GM12878 (cell line): ENCODE measurements around the gene TMEM217. TPM values are rescaled to one million over a fixed set of nuclear protein-coding genes. Genes with fewer than 3 reads are reported as not detected.

Experiments
- ATAC-seq: fragments of 200-7000 bp; cut with Tn5 transposase; 3 replicates; pipeline ENCODE4 v1.9.1; 2020; ENCODE audit warnings: mild to moderate bottlenecking, moderate library complexity
- BruUV-seq: library from RNA; stranded (reverse); fragments of 400-500 nt; replicated peaks from 2 replicates; lab custom pipeline; 2021; lab: Mats Ljungman, UMichigan
- CTCF ChIA-PET: fragments of 300-600 bp; sonication (Branson Sonifier 250); formaldehyde crosslinking; extraction: SDS; loops from one replicate; lab custom pipeline; 2021; ENCODE audit warnings: inconsistent platforms; lab: Yijun Ruan, JAX
- POLR2A ChIA-PET: fragments of 350-600 bp; formaldehyde crosslinking; extraction: SDS; loops from one replicate; lab custom pipeline; 2021; ENCODE audit warnings: inconsistent platforms; lab: Charles Lee
- RAD21 ChIA-PET: fragments of 300-600 bp; sonication (Branson Sonifier 250); formaldehyde crosslinking; loops from one replicate; lab custom pipeline; 2023; ENCODE audit warnings: antibody characterized with exemption; ENCODE audit not compliant: unreplicated experiment; lab: Charles Lee
- SMC1A ChIA-PET: fragments of 300-600 bp; sonication (Branson Sonifier 250); formaldehyde crosslinking; loops from one replicate; lab custom pipeline; 2023; ENCODE audit not compliant: unreplicated experiment, uncharacterized antibody; lab: Charles Lee
- DNase-seq: peaks from one replicate; pipeline ENCODE4 v3.0.0-alpha.2; 2011; ENCODE audit warnings: low read depth, low spot score
- FAIRE-seq: peaks from 3 replicates; lab custom pipeline; 2011; peaks lifted over from hg19 to GRCh38; lab: Jason Lieb, UNC
- H2AFZ ChIP-seq: 2 replicates; pipeline ENCODE4 v1.6.0; 2011; ENCODE audit warnings: low read depth, low read length, control low read depth; ENCODE audit not compliant: control insufficient read depth
- H3K27ac ChIP-seq: 2 replicates; pipeline ENCODE4 v1.5.1; 2011; ENCODE audit warnings: control low read depth; ENCODE audit not compliant: control insufficient read depth, insufficient read depth
- H3K27me3 ChIP-seq, 2 experiments: replicated peaks in 1 of 2; 2 replicates each; pipeline versions ENCODE4 v1.6.0 to v1.6.1; 2011; ENCODE audit warnings: low read length in 1 of 2; ENCODE audit not compliant: control insufficient read depth in 2 of 2, insufficient read depth in 2 of 2
- H3K36me3 ChIP-seq, 2 experiments: 2 replicates each; pipeline ENCODE4 v1.5.1; 2011; ENCODE audit warnings: low read length in 1 of 2; ENCODE audit not compliant: control insufficient read depth in 2 of 2, insufficient read depth in 2 of 2
- H3K4me1 ChIP-seq: 2 replicates; pipeline ENCODE4 v1.6.1; 2011; ENCODE audit warnings: mild to moderate bottlenecking, low read length, moderate library complexity, mixed read lengths; ENCODE audit not compliant: control insufficient read depth, insufficient read depth
- H3K4me2 ChIP-seq: 2 replicates; pipeline ENCODE4 v1.6.0; 2011; ENCODE audit warnings: control low read depth; ENCODE audit not compliant: control insufficient read depth, insufficient read depth
- H3K4me3 ChIP-seq: fragments of 200-600 bp; sonication (generic); 2 replicates; pipeline ENCODE4 v1.5.1; 2016
- H3K79me2 ChIP-seq: 2 replicates; pipeline ENCODE4 v1.6.0; 2011; ENCODE audit warnings: low read length; ENCODE audit not compliant: control insufficient read depth, insufficient read depth
- H3K9ac ChIP-seq: 2 replicates; pipeline ENCODE4 v1.8.0; 2011; ENCODE audit warnings: low read length, control low read depth, mixed read lengths; ENCODE audit not compliant: control insufficient read depth, insufficient read depth
- H3K9me3 ChIP-seq: replicated peaks from 3 replicates; pipeline ENCODE4 v1.5.1; 2011; ENCODE audit warnings: mild to moderate bottlenecking, low read length; ENCODE audit not compliant: control insufficient read depth, insufficient read depth
- H4K20me1 ChIP-seq: 2 replicates; pipeline ENCODE4 v1.6.0; 2011; ENCODE audit not compliant: control insufficient read depth, insufficient read depth
- BRCA1 ChIP-seq: IDR thresholded peaks from 2 replicates; pipeline ENCODE4 v1.6.1; 2011; ENCODE audit warnings: low read depth, low read length, improper control_type of control experiment
- HDAC2 ChIP-seq: fragments of 200-600 bp; sonication (generic); IDR thresholded peaks from 2 replicates; pipeline ENCODE4 v1.6.1; 2017
- IKZF1 ChIP-seq: fragments of 450-650 bp; conservative IDR thresholded peaks from 2 replicates; pipeline ENCODE4 v1.6.1; 2017; ENCODE audit warnings: antibody characterized with exemption, mild to moderate bottlenecking
- SMC3 ChIP-seq: IDR thresholded peaks from 2 replicates; pipeline ENCODE4 v1.6.1; 2011; ENCODE audit warnings: low read length, improper control_type of control experiment, borderline replicate concordance
- WGBS: methylation state at CpG from one replicate; pipeline ENCODE4 v1.1.6; 2016; ENCODE audit warnings: low lambda C conversion rate; ENCODE audit not compliant: insufficient replicate concordance, insufficient coverage; ENCODE audit errors: missing lambda C conversion rate; 5-methylcytosine and 5-hydroxymethylcytosine counted together
- in situ Hi-C: fragments of 300-500 bp; cut with MboI; formaldehyde crosslinking; loops from 9 replicates; pipeline ENCODE4 v1.14.3; 2018; ENCODE audit warnings: mixed read lengths
- intact Hi-C: fragments of 100-400 bp; cut with micrococcal nuclease; formaldehyde crosslinking; loops from one replicate; pipeline ENCODE4 v1.14.2; 2022; ENCODE audit not compliant: unreplicated experiment
- polyA plus RNA-seq, 11 experiments: library from polyadenylated mRNA; depleted of rRNA in 4 of 11; unstranded in 6 of 11; stranded (reverse) in 5 of 11; fragments of >200 nt; fragmentation: Nextera tagmentation in 4 of 11; fragmentation: Illumina TruSeq in 1 of 11; extraction: Ambion mirVana in 4 of 11; extraction: Trizol in 1 of 11; gene quantifications; 1 replicate in 1 of 11; 2 replicates in 10 of 11; pipeline versions ENCODE4 v1.2.1 to v1.2.3, GENCODE V29; 2011 to 2016; ENCODE audit warnings: inconsistent platforms in 2 of 11, missing spikeins in 2 of 11, low read depth in 1 of 11
- total RNA-seq, 4 experiments: library from RNA; depleted of rRNA in 3 of 4; stranded (reverse); fragments of >200 nt in 3 of 4; fragmentation: Illumina TruSeq in 1 of 4; extraction: Trizol in 1 of 4; gene quantifications; 2 replicates each; pipeline versions ENCODE4 v1.2.1 to v1.2.3, GENCODE V29; 2013 to 2021
- TF ChIP-seq, protein P1 (sequence below): IDR thresholded peaks from 2 replicates; pipeline ENCODE4 v1.6.1; 2011; ENCODE audit warnings: borderline replicate concordance, low read depth, mild to moderate bottlenecking, moderate library complexity, low read length; ENCODE audit not compliant: insufficient read depth, poor library complexity, severe bottlenecking

Gene TMEM217
- total and polyA plus RNA-seq, 10 of the 15 experiments (the other 5 are each of a cell fraction or from before 2014, with no cell fraction given), result 1.3 to 4.5 (median 2.3) TPM

DNA sequence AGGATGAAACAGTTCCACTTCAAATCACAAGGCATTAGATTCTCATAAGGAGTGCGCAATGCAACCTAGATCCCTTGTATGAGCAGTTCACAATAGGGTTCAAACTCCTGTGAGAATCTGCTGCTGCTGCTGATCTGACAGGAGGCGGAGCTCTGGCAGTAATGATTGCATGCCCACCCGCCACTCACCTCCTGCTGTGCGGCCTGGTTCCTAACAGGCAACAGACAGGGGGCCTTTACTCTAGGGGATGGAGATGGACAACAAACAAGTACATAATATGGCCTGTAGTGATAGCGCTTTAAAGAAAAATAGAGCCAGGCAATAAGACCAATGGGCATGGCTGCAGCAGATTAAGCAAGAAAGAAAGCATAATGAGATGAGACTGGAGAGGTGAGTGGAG lies 3.1 kb downstream of the TMEM217 start:
- H3K27ac ChIP-seq, result no peak overlapping the region
- TF ChIP-seq HDAC2 (no peak), BRCA1 (no peak)
- TF ChIP-seq, all 136 proteins: peak for 0
- ChIA-PET RAD21 (no interaction called here), POLR2A (no interaction called here), CTCF (interaction anchor here (2.4 kb wide), 1 partner anchor 12 kb away, joined by 6 read pairs; no protein-coding TSS in a partner anchor), SMC1A (interaction anchor here (0.6 to 1.3 kb wide), 2 partner anchors 8 to 248 kb away, joined by 3 to 4 read pairs; no protein-coding TSS in a partner anchor)
- H3K4me1 ChIP-seq, result 0 out of 2 replicates have a peak, but pooled peaks cover 3% of the 10 kb centered on the region
- H4K20me1 ChIP-seq, result no peaks in the 10 kb centered on the region; the same call in 1 of the 2 replicates
- no peak overlapping the region for H3K4me3 ChIP-seq
- no peaks in the 10 kb centered on the region for H3K9me3 ChIP-seq
- in situ Hi-C loops, result no loop called here
- intact Hi-C loops, result no loop called here
- FAIRE-seq, result no peak
- H3K36me3 ChIP-seq, result no peaks in the 10 kb centered on the region
- BruUV-seq, result no TSS peak
- ATAC-seq, result no peak
- 50% methylated on average over 5 of the region's 5 CpGs for WGBS
- H2AFZ ChIP-seq, result no peak overlapping the region
- H3K4me2 ChIP-seq, result no peak overlapping the region
- no peak for DNase-seq
- no peaks in the 10 kb centered on the region for H3K27me3 ChIP-seq
- H3K79me2 ChIP-seq, result peaks cover 21% of the 10 kb centered on the region
- no peak overlapping the region for H3K9ac ChIP-seq

DNA sequence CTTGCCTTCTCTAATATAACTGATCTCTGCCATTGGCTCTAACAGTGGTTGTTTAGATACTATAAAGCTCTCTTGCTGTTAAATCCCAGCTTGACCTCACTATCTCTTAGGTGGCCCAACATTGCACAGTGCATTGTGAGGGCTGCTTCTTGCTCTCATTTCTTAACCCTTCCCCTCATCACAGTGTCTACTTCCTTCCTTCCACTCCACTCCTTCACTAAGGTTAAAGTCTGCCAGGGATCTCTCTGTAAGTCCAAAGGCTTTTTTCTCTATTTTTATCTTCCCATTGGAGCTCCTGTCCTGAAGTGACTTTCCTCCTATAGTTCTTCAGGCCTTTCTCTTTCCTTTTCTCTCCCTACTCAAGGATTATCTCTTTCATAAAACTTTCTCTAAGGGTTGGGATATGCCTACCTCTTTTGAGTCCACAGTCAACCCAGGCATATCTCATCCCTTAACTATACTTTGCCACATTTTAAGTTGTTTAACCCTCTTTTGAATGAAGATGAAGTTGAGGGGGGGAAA lies 4.4 kb downstream of the TMEM217 start:
- RAD21 ChIA-PET, result no interaction called here
- no peak overlapping the region for H3K27ac ChIP-seq
- TF ChIP-seq SMC3, result no peak
- TF ChIP-seq, protein P1, sequence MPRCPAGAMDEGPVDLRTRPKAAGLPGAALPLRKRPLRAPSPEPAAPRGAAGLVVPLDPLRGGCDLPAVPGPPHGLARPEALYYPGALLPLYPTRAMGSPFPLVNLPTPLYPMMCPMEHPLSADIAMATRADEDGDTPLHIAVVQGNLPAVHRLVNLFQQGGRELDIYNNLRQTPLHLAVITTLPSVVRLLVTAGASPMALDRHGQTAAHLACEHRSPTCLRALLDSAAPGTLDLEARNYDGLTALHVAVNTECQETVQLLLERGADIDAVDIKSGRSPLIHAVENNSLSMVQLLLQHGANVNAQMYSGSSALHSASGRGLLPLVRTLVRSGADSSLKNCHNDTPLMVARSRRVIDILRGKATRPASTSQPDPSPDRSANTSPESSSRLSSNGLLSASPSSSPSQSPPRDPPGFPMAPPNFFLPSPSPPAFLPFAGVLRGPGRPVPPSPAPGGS, result no peak
- TF ChIP-seq IKZF1, result no peak
- TF ChIP-seq, all 136 proteins: peak for 0
- in situ Hi-C loops, result no loop called here
- Histone ChIP-seq H3K36me3 (no peaks in the 10 kb centered on the region), H3K4me1 (0 out of 2 replicates have a peak, but pooled peaks cover 3% of the 10 kb centered on the region), H3K9me3 (no peaks in the 10 kb centered on the region), H3K4me3 (no peak overlapping the region), H3K79me2 (peaks cover 10% of the 10 kb centered on the region), H4K20me1 (no peaks in the 10 kb centered on the region; the same call in 1 of the 2 replicates), H2AFZ (no peak overlapping the region), H3K9ac (no peak overlapping the region), H3K4me2 (no peak overlapping the region), H3K27me3 (no peaks in the 10 kb centered on the region)
- DNase-seq (no peak), FAIRE-seq (no peak), ATAC-seq (no peak)
- no TSS peak for BruUV-seq
- ChIA-PET CTCF (interaction anchor here (0.8 to 2.4 kb wide), 2 partner anchors 11 kb away, joined by 3 to 6 read pairs; no protein-coding TSS in a partner anchor), SMC1A (interaction anchor here (0.5 to 1.1 kb wide), 2 partner anchors 9 to 33 kb away, joined by 3 read pairs; no protein-coding TSS in a partner anchor), POLR2A (no interaction called here)
- intact Hi-C loops, result no loop called here
